ENCODE measurements around the gene TADA2B. TPM values are rescaled to one million over a fixed set of nuclear protein-coding genes. Genes with fewer than 3 reads are reported as not detected.

Gene TADA2B
- total and polyA plus RNA-seq, 2 of the 4 experiments (the other 2 are of a cell fraction), result 6.1 to 8.6 TPM

- POLR2A ChIA-PET (ENCODE audit: unreplicated experiment), result no interaction called here
- Histone ChIP-seq H3K4me3 (ENCODE audit: insufficient read depth, low read depth, low read length) (no peak overlapping the region), H3K4me1 (ENCODE audit: control insufficient read depth, insufficient read depth, low read length) (peaks cover 2% of the 10 kb centered on the region; the same call in 1 of the 2 replicates), H2BK5ac (ENCODE audit: low read depth, low read length, poor library complexity, severe bottlenecking) (no peak overlapping the region), H3K27me3 (ENCODE audit: control insufficient read depth, insufficient read depth, low read length) (no peaks in the 10 kb centered on the region), H3K14ac (replicated peaks; ENCODE audit: low read depth, low read length) (no peak overlapping the region), H2AK5ac (ENCODE audit: low read depth, low read length) (no peak overlapping the region), H3K36me3 (ENCODE audit: control insufficient read depth, insufficient read depth, low read length) (peaks cover 40% of the 10 kb centered on the region), H3K79me1 (ENCODE audit: low read depth in 1 of 2, low read length in 2 of 2) (peaks cover 12 to 34% of the 10 kb centered on the region in 2 experiments; a peak in 3 of 4 replicates), H3K9ac (ENCODE audit: low read depth, low read length) (no peak overlapping the region), H2BK120ac (ENCODE audit: low read depth, low read length) (no peak overlapping the region), H2AFZ (replicated peaks; ENCODE audit: low read length, poor library complexity) (no peak overlapping the region), H3K18ac (ENCODE audit: low read depth, low read length) (no peak overlapping the region), H2BK15ac (ENCODE audit: low read depth, low read length) (no peak overlapping the region), H3K4ac (ENCODE audit: low read depth, low read length) (no peak overlapping the region), H4K8ac (ENCODE audit: low read depth in 2 of 2, low read length in 2 of 2) (no peak overlapping the region), H3K9me3 (ENCODE audit: control insufficient read depth, insufficient read depth, low read length) (no peaks in the 10 kb centered on the region), H3K9me1 (ENCODE audit: insufficient read depth, low read length) (no peaks in the 10 kb centered on the region), H4K5ac (ENCODE audit: low read depth, low read length) (no peak overlapping the region), H4K20me1 (ENCODE audit: insufficient read depth, low read length) (no peaks in the 10 kb centered on the region), H3K4me2 (ENCODE audit: low read depth, low read length) (no peak overlapping the region), H2AK9ac (replicated peaks; ENCODE audit: low read depth, low read length, poor library complexity) (no peak overlapping the region), H4K91ac (ENCODE audit: insufficient read depth, low read depth, low read length) (no peak overlapping the region), H2BK20ac (ENCODE audit: low read depth, low read length) (no peak overlapping the region), H3K56ac (ENCODE audit: extremely low read depth, insufficient read depth, low read length) (no peak overlapping the region), H3K23ac (ENCODE audit: low read depth, low read length) (no peak overlapping the region), H3K27ac (ENCODE audit: insufficient read depth, low read length) (no peak overlapping the region)
- no peak for TF ChIP-seq CTCF (conservative IDR thresholded peaks at IDR 0.05; ENCODE audit: low read depth, low read length)
- dilution Hi-C loops (cut with HindIII; ENCODE audit: low sequenced_read_pairs, unreplicated experiment), result no loop called here
- DNase-seq, result no peak
- BruUV-seq (replicated peaks), result no TSS peak
- in situ Hi-C loops (cut with MboI; ENCODE audit: low sequenced_read_pairs), result no loop called here
- CTCF ChIA-PET, result no interaction called here
- intact Hi-C loops (cut with micrococcal nuclease), result no loop called here
- WGBS, 2 experiments (ENCODE audit: extremely low coverage in 2 of 2, insufficient read length in 1 of 2), result 80% methylated on average over 1 of the region's 3 CpGs; no CpG with 5 or more reads in 1 of the 2 experiments
- ATAC-seq (ENCODE audit: low read depth), result no peak
Observed at GRCh38 chr4:7006411-7006810, 36.8 kb upstream of the TADA2B start.

Measured in IMR-90 (cell line).